Common myeloid progenitor, CD34-positive (primary cell): ENCODE results near the gene PRKAR1B.
"Not testable (repeated sequence)": the region's sequence is repeated elsewhere in the genome, so short reads cannot be mapped to it uniquely, and the experiment has no call there.

Source experiments
- CTCF ChIA-PET: fragments of 350-600 bp; sonication (Branson Sonifier 250); formaldehyde crosslinking; loops from one replicate; lab custom pipeline; 2021; ENCODE audit warnings: antibody characterized with exemption; lab: Charles Lee
- POLR2A ChIA-PET: fragments of 350-600 bp; sonication (Branson Sonifier 250); formaldehyde crosslinking; loops from one replicate; lab custom pipeline; 2021; ENCODE audit warnings: antibody characterized with exemption; lab: Charles Lee
- DNase-seq, 3 donors: peaks; one replicate each; pipeline versions ENCODE4 v3.0.0 to v3.0.0-alpha.2; 2013
- H3K27ac ChIP-seq, 2 experiments: 1 replicate in 1 of 2; 2 replicates in 1 of 2; pipeline ENCODE4 v1.7.0; 2013; ENCODE audit warnings: inconsistent platforms in 2 of 2, low read length in 2 of 2, mild to moderate bottlenecking in 2 of 2, low read depth in 1 of 2, moderate library complexity in 1 of 2; ENCODE audit not compliant: severe bottlenecking in 2 of 2, insufficient read depth in 1 of 2, poor library complexity in 1 of 2
- H3K27me3 ChIP-seq, 5 experiments: replicated peaks in 2 of 5; 1 replicate in 3 of 5; 2 replicates in 2 of 5; pipeline versions ENCODE4 v1.6.1 to v1.7.0; 2013; ENCODE audit warnings: low read length in 4 of 5, mild to moderate bottlenecking in 2 of 5, moderate library complexity in 2 of 5, inconsistent platforms in 1 of 5; ENCODE audit not compliant: insufficient read depth in 5 of 5, control insufficient read depth in 4 of 5
- H3K36me3 ChIP-seq, 4 experiments: 1 replicate in 2 of 4; 2 replicates in 2 of 4; pipeline versions ENCODE4 v1.6.1 to v1.7.0; 2013; ENCODE audit warnings: low read length in 3 of 4, control low read depth in 1 of 4, mild to moderate bottlenecking in 1 of 4; ENCODE audit not compliant: control insufficient read depth in 4 of 4, insufficient read depth in 4 of 4
- H3K4me1 ChIP-seq, 4 experiments: 1 replicate in 3 of 4; 2 replicates in 1 of 4; pipeline versions ENCODE4 v1.6.1 to v1.7.1; 2013; ENCODE audit warnings: low read length in 3 of 4, mild to moderate bottlenecking in 3 of 4, control low read depth in 1 of 4, inconsistent platforms in 1 of 4, moderate library complexity in 1 of 4; ENCODE audit not compliant: control insufficient read depth in 4 of 4, insufficient read depth in 4 of 4; ENCODE audit errors: control extremely low read depth in 1 of 4
- H3K4me3 ChIP-seq, 7 experiments: 1 replicate in 4 of 7; 2 replicates in 3 of 7; pipeline versions ENCODE4 v1.5.1 to v1.7.0; 2013; ENCODE audit warnings: mild to moderate bottlenecking in 7 of 7, low read length in 6 of 7, moderate library complexity in 6 of 7, inconsistent platforms in 2 of 7, low read depth in 2 of 7, control low read depth in 1 of 7; ENCODE audit not compliant: insufficient read depth in 4 of 7, control insufficient read depth in 1 of 7; ENCODE audit errors: extremely low read depth in 1 of 7
- H3K9me3 ChIP-seq, 5 experiments: 1 replicate in 4 of 5; 2 replicates in 1 of 5; pipeline versions ENCODE4 v1.6.1 to v1.7.1; 2013; ENCODE audit warnings: low read length in 4 of 5, mild to moderate bottlenecking in 2 of 5, inconsistent platforms in 1 of 5, low read depth in 1 of 5, moderate library complexity in 1 of 5; ENCODE audit not compliant: control insufficient read depth in 4 of 5, insufficient read depth in 2 of 5; ENCODE audit errors: control extremely low read depth in 1 of 5
- WGBS: methylation state at CpG from one replicate; pipeline ENCODE4 v1.1.5; 2013; ENCODE audit not compliant: insufficient coverage; 5-methylcytosine and 5-hydroxymethylcytosine counted together

Gene PRKAR1B

DNA sequence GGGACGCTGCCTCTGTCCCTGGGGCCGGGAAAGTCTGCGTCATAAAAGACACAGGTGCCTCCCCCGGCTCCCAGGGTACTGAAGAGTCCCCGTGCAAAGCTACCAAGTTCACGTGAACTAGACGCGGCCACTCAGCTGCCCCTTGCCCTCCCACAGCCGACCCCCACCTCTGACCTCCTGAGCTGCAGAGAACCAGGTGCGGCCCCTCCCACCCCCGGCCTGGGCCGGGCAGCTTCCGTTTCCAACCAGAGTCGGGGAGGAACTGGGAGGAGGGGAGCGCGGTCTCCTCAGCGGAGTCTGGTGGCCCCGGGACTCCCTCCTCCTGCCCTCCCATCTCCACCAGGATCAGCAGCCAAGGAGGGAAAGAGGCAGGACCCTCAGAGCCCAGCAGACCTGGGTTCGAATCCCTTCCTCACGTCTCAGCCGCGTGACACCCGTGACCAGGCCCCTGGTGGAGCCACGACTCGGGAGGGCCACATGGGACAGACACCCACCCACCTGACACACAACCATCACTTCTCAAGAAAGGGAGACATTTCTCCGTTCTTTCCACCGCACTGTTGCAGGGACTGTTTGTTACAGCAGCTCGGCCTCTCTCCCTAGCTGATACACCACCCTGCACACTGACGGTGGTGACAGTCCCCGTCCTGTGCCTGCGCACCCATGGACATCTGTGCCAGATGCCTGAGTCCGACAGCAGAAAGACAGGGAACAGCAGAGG lies 170.1 kb downstream of the PRKAR1B start:
- CTCF ChIA-PET, result no interaction called here

DNA sequence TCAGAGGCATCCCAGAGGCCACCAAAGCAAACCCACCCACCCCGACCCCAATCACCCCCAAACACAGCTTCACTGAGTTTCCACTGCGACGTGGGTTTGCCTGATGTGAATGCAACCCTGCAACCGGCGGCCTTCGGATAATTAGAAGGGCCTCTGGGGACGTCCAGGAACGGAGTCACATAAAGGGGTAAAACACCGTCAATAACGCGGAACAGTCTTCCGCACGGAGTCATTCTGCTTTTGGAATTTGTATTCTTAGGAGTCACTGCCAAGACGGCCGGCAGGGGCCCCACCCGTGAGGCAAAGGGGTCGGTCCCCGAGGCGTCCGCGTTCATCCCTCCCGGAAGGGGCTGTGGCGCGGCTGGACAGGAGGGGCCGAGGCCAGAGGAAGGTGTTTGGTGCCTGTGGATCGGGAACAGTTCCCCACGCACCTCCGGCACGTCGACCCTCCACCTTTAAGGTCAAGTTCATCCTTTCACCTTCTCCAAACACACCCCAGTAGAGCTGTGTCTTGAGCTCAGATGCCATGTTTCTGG lies 170.7 kb downstream of the PRKAR1B start:
- H3K27ac ChIP-seq, result no peak overlapping the region
- H3K4me3 ChIP-seq, result no peak overlapping the region
- no peak for DNase-seq
- ChIA-PET CTCF (no interaction called here), POLR2A (no interaction called here)
- no peaks in the 10 kb centered on the region for H3K9me3 ChIP-seq
- H3K36me3 ChIP-seq, result no peaks in the 10 kb centered on the region
- no peaks in the 10 kb centered on the region for H3K4me1 ChIP-seq
- 98% methylated on average over 19 of the region's 30 CpGs for WGBS
- no peaks in the 10 kb centered on the region for H3K27me3 ChIP-seq

More for the DNA sequence above, 170.1 kb downstream of the PRKAR1B start:
- Histone ChIP-seq H3K27me3 (no peaks in the 10 kb centered on the region), H3K4me1 (no peaks in the 10 kb centered on the region), H3K9me3 (no peaks in the 10 kb centered on the region), H3K36me3 (no peaks in the 10 kb centered on the region), H3K4me3 (no peak overlapping the region), H3K27ac (no peak overlapping the region)
- DNase-seq, result no peak
- POLR2A ChIA-PET, result no interaction called here
- WGBS, result 96% methylated on average over 14 of the region's 32 CpGs

DNA sequence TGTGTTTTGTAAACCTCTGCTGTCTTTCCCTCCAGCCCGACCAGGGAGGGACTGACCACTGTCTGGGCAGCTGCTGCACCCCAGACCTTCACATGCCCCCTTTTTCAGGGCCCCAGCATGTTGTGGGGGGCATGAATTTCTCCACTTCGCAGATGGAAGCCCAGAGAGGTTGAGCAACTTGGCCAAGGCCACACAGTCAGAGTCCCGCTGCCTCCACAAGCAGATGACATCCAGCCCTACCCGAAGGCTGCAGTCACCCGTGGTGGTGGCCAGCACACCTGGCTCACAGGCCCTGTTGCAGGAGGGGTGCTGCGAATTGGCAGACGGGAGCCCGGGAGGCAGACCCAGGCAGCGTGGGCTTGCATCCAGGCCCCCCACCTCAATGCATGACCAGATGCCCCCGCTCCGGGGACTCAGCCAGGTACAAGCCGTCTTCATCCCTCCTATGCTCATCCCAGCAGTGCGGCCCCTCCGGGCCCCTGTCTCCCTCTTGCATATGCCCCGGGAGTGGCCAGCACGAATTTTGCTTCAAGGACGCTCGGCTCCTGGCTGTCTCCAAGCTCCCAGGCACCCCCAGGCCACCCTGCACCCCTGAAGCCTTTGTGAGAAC lies 171.4 kb downstream of the PRKAR1B start:
- Histone ChIP-seq H3K27me3 (no peaks in the 10 kb centered on the region), H3K36me3 (no peaks in the 10 kb centered on the region), H3K4me1 (no peaks in the 10 kb centered on the region), H3K4me3 (no peak overlapping the region), H3K27ac (no peak overlapping the region), H3K9me3 (no peaks in the 10 kb centered on the region)
- ChIA-PET POLR2A (no interaction called here), CTCF (no interaction called here)
- DNase-seq, result no peak
- 98% methylated on average over 17 of the region's 18 CpGs for WGBS

DNA sequence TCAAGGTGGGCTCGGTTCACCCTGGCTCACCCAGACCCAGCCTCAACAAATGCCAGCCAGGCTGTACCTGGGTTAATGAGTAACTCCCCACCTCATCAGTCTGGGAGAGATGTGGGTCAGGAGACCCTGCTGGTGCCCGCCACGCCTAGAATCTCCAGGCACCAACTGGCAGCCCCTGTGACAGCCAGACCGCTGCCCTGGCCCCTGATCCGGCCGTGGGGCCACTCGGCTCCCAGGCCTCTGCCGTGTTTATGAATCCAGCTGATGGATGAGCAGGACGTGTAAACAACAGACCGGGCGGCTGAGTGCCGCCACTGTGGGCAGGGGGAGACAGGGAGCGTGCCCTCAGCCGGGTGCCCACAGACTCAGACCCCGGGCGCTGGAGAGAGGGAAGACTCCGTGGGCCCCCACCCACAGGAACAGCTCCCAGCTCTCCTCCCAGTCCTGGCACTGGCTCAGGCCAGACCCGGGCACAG lies 173.4 kb downstream of the PRKAR1B start:
- ChIA-PET POLR2A (no interaction called here), CTCF (no interaction called here)
- H3K4me3 ChIP-seq, result no peak overlapping the region
- no peaks in the 10 kb centered on the region for H3K27me3 ChIP-seq
- H3K4me1 ChIP-seq, result no peaks in the 10 kb centered on the region
- H3K36me3 ChIP-seq, result peaks cover 0 to 2% (median 0%) of the 10 kb centered on the region in 4 experiments
- 98% methylated on average over 16 of the region's 18 CpGs for WGBS
- H3K27ac ChIP-seq, result no peak overlapping the region
- H3K9me3 ChIP-seq, result no peaks in the 10 kb centered on the region
- no peak for DNase-seq

DNA sequence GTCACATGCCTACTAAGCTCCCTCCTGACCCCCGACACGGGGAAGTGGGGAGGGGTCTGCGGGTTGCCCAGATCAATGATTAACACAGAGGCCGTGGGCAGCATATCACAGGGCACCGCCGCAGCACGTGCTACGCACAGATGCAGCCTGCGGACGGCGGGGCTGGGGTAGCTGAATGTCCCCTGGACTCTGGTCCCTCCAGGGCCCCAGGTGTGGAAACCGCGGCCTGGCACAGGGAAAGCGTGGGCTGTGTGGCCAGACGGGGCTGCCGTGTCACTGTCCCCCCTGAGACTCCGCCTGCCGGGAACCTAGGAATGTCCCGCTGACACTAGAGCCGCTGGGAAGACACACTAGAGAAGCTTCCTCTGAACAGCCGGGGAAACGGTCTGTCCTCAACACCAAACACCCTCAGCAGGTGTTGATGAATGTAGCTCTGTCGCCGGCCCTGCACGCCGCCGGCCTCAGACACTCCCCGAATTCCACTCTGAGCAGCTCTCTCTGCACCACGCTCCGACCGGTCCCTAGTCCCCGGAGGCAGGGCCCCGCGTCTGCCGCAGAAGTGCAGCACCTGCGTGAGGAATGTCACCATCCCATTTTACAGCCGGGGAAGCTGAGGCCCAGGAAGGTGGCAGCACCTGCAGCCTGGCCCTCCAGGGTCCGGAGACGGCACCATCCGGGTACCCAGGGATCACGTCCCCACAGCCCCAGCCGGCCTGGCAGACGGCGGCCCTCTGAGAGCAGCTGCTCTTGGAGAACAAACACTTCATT lies 174.0 kb downstream of the PRKAR1B start:
- ChIA-PET POLR2A (no interaction called here), CTCF (no interaction called here)
- 96% methylated on average over 41 of the region's 44 CpGs for WGBS
- Histone ChIP-seq H3K4me3 (no peak overlapping the region), H3K36me3 (peaks cover 0 to 2% (median 0%) of the 10 kb centered on the region in 4 experiments), H3K4me1 (no peaks in the 10 kb centered on the region), H3K9me3 (no peaks in the 10 kb centered on the region), H3K27me3 (no peaks in the 10 kb centered on the region), H3K27ac (no peak overlapping the region)
- no peak for DNase-seq

DNA sequence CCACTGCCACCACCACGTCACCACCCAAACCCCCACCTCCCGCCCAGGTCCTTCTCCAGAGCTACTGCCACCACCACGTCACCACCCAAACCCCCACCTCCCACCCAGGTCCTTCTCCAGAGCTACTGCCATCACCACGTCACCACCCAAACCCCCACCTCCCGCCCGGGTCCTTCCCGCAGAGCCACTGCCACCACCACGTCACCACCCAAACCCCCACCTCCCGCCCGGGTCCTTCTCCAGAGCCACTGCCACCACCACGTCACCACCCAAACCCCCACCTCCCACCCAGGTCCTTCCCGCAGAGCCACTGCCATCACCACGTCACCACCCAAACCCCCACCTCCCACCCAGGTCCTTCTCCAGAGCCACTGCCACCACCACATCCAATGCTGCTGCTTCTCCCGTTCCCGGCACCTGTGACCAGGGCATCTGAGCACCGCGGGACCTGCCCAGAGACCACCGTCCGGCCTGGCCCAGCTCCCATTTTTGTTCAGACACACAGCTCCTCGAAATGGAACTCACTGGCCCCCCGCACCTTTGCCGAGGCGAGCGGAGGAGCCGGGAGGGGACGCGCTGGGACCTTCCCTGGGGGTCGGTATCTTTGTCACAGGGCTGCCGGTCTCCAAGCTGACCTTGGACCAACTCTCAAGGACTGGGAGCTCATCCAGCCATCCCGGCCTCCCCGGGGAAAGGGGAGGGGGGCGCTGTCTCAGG lies 174.8 kb downstream of the PRKAR1B start:
- DNase-seq, H3K4me3 ChIP-seq, H3K4me1 ChIP-seq, POLR2A ChIA-PET, CTCF ChIA-PET, H3K9me3 ChIP-seq, H3K27ac ChIP-seq, H3K27me3 ChIP-seq, H3K36me3 ChIP-seq: not testable (repeated sequence)
- 95% methylated on average over 27 of the region's 32 CpGs for WGBS
